HG03060 (cell line): Measurements from ENCODE around the gene NDUFV3.
"Not testable (repeated sequence)": the region's sequence is repeated elsewhere in the genome, so short reads cannot be mapped to it uniquely, and the experiment has no call there.

Experiments used
- ATAC-seq: cut with Tn5 transposase; IDR thresholded peaks from one replicate; pipeline ENCODE4 v1.9.1; 2021; ENCODE audit warnings: low read depth, moderate number of reproducible peaks; ENCODE audit not compliant: unreplicated experiment

NDUFV3 gene

GRCh38 chr21:42855937-42856335 is 37.2 kb upstream of the NDUFV3 start:
- no peak for ATAC-seq

DNA sequence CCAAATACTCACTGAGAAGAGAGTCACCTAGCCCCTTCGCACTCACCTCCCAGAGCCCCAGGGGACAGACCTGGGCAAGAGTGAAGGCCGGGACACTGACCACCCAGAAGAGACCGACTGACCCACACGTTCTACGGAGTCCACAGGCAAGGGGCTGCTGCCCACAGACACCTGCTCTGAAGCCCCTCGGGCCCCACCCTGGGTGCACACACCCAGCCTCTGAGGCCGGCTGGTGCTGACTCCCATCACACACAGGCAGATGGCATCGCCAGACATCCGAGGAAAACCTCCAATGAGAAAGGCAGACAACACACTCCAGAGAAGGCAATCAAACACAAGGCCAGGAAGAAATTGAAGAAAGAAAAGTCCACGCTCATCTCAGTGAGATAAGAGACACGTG is 35.9 kb upstream of the NDUFV3 start:
- no peak for ATAC-seq

GRCh38 chr21:42858185-42858847 is 34.8 kb upstream of the NDUFV3 start:
- ATAC-seq, result no peak

DNA sequence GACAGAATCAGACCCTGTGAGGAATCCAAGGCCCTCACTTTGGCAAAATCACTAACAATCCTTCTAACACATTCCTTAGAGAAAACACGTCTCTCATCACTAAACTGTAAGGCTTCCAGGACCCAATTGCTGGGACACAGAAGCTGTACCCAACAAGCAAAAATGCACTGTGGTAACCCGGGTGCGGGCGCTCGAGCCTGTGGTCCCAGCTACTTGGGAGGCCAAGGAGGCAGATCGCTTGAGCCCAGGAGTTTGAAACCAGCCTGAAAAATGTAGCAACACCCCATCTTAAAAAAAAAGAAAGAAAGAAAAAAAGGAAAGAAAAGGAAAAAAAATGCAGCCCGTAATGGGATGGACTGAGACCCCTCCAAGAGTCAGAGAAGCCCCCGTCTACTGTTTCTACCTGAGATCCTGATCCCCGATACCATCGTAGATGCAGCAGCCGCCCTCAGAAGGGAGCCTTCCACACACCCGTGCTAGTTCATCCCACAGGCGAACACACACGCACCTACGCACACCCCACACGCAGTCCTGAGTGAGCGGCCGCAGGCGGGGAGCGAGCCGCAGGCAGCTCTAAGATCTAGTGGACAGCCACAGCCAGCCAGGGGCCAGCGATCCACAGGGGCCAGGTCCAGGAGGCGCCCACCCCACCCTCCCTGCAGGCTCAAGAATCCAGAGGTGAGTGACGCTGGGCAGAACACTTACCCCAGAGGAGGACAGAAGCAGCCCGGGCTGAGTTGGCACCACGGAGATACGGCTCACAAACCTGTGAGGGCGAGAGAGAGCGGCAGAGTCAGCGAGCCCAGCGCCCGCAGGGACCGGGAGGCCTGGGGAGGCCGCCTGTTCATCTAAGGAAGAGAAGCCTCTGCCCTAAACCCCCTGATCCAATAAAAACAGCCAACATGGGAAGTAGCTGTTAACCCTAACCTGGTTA is 33.9 kb upstream of the NDUFV3 start:
- ATAC-seq, result no peak

DNA sequence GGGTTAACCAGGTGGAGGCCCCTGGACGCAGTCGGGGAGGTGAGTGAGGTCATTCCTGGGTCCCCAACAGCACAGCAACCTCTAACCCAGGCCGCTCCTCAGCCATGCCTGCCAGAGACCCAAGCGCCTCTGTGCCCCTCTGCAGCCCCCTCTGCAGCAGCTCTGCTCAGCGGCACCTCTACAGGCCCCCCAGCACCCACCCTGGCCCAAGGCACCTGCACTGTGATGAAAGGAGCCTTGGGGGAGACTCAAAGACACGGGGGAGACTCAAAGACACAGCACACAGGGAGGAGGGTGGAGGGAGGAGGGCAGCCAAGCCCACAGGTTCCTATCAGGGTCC is 33.2 kb upstream of the NDUFV3 start:
- ATAC-seq, result no peak

- no peak for ATAC-seq
These were observed 32.8 kb upstream of the NDUFV3 start for GRCh38 chr21:42860345-42860744.

- no peak for ATAC-seq
These were observed 31.7 kb upstream of the NDUFV3 start for GRCh38 chr21:42861311-42861847.

- no peak for ATAC-seq
These were observed 31.2 kb upstream of the NDUFV3 start for GRCh38 chr21:42861848-42862400.

DNA sequence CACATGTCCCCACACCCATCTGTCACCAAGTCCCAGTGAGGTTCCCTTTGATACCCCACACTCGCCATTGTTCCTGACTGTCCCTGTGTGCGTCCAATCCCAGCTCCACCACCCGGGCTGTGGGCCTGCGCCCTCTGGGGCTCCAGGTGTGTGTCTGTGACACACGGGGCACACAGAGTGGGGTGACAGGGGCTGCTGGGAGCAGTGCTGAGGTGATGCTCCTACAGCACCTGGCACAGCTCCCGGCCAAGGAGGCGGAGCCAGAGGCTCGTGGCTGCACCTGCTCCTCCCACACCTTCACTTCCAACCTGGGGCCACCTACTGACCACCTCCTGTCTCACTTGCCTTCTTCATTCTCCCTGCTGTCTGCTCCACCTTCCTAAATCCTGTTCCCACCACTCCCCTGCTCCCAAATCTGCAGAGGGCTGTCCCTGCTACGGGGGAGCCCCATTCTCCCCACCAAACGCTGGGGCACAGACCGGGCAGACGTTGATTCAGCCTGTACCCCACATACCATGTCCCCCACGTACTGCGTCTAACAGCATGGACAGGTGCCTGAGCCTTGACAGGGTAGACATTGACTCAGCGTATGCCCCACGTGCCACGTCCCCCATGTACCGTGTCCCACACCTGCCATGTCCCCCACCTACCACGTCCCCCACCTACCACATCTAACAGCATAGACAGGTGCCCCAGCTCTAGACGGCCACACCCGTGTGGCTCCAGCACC is 30.2 kb upstream of the NDUFV3 start:
- no peak for ATAC-seq

DNA sequence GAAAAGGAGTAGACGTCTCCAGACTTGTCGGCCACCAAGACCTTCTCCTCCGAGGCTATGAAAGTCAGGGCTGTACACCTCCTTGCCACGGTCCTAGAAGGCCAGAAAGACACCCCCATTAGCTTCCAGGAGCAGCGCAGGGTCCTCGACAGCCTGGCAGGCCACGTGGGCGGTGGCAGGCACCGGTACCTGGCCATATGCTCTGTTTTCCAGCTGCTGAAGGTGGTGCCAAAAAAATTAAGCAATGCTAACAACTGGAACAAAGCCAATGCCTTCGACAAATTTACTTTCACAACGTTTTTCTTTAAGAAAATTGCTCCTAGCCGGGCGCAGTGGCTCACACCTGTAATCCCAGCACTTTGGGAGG is 29.6 kb upstream of the NDUFV3 start:
- no peak for ATAC-seq

DNA sequence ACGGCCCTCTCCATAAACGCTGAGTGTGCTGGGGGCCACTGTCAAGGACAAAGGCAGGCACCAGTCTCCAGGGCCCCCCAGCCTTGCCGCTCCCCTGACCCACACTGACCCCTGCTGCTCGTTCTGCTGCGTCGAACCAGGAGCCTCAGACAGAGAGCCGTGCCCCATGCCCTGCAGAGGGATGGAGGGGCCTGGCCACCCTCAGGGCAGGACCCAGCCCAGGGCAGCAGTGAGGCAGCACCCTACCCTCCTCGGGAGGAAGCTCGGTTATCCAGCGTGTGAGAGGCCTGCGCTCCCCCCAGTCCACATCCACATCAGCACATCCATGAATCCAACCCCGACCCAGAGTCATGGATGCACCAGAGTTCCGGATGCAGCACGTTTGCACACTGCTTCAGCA is 28.8 kb upstream of the NDUFV3 start:
- ATAC-seq, result no peak

DNA sequence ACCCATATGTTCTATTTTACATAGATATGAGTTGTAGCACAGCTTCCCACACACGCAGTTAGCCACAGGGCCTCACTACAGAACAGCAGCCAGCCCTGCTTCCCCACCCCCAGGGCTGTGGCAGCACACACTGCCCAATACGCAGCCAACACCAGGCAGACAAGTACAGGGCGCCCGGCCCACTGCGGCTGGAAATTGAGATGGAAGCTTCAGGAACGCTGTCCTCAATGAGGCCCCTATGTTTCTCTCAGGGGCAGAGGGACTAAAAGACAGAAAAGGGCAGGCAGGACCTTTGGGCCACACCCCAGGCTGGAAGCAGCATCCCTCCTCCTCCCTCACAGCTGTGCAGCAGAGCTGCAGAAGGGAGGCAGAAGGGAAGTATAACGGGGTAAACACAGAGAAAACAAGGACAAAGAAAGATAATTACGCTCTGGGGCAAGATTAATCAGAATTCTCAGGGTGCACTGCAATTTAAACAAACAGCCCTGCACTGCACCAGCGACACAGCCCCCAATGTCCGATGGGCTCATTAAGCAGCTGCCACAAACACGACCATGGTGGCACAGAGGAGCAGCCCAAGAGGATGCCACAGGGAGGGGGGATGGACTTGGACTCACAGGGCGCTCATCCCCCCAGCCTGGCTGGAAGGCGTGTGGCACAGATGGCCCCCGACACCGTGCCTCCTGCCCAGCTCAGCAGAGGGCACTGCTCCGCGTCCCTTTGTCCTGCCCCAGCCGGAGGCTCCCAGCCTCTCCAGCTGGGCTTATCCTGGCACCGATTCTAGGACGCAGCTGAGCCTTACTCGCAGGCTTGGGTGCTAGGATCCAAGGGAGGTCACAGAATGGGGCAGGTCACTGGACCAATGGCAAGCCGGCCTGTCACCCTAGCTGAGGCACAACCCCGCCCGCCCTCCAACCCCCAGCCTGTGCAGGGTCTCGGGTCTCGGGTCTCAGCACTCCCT is 28.0 kb upstream of the NDUFV3 start:
- no peak for ATAC-seq

- no peak for ATAC-seq
These were observed 27.3 kb upstream of the NDUFV3 start for GRCh38 chr21:42865776-42866160.

GRCh38 chr21:42868196-42868595 is 24.9 kb upstream of the NDUFV3 start:
- no peak for ATAC-seq

GRCh38 chr21:42873096-42873495 is 20.0 kb upstream of the NDUFV3 start:
- no peak for ATAC-seq

DNA sequence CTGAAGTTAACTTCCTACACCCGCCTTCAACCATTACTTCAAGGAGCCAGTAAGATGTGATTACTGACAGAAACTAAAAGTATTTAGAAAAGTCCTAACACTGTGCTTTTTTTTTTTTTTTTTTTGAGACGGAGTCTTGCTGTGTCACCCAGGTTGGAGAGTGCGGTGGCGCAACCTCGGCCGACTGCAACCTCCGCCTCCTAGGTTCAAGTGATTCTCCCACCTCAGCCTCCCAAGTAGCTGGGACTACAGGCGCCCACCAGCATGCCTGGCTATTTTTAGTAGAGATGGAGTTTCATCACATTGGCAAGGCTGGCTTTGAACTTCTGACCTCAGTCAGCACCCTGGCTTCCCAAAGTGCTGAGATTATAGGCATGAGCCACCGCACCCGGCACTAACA is 17.3 kb upstream of the NDUFV3 start:
- ATAC-seq, result not testable (repeated sequence)

DNA sequence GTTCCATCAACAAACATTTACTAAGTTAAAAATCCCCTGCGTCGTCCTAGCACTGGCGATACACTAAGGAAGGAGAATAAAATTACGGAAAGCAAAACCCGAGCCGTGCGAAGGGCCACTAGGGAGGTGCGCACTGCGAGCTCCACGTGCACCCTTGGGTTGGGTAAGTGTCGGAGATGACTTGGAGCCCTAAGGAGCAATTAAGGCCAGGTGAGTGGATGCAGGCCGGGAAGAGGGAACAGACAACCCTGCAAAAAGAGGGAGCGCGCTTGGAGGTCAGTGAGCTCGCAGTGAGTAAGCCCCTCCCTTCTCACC is 14.5 kb upstream of the NDUFV3 start:
- peak; percentile 8 for ATAC-seq

DNA sequence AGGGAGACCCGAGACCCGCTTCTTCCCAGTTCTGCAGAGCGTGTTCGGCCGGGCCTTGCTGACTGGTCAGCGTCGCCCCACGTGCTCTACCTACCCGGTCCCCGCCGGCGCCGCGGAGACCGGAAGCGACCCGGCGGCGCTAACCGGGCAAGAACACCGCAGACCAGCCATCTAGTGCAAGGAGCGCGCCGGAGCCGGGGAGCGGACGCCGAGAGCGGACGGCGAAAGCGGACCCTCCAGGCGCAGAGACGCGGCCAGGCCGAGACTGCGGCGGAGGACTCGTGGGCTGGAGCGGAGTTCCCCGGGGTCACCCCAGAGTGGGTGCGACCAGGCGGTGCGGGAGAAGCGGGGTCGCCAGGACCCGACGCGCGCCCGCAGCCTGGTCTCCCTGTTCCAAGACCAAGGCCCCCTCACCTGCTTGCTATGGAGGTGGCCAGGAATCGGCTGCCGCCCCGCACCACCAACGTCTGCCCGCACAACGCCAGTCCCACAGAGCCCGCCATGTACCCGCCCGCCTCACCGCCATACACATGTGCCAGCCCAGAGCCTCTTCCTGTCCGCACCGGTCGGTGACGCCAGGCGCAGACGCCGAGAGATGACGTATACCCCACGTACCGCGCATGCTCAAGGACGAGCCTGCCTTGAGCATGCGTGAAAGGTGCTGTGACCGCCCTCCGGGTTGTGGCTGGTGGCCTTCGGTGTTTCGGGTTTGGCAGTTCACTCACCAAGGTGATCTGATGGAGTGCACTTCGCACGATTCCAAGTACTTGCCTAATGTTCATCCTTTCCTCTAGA is 13.9 kb upstream of the NDUFV3 start, which contains the start of gene WDR4:
WDR4 (minus strand) TSS at position 547 of the 795 bp plus-strand sequence; CDS start at position 503, 44 bp downstream.
- ATAC-seq, result peak; percentile 68

- ATAC-seq, result no peak
These were observed 12.8 kb upstream of the NDUFV3 start for GRCh38 chr21:42880352-42880751.
